GM23338 (cell line): ENCODE measurements around the gene RPS19BP1. TPM values are rescaled to one million over a fixed set of nuclear protein-coding genes. Genes with fewer than 3 reads are reported as not detected.

Source experiments
- ATAC-seq: fragments of 200-7000 bp; cut with Tn5 transposase; 3 replicates; pipeline ENCODE4 v1.9.1; 2020
- DNase-seq: peaks from one replicate; pipeline ENCODE4 v3.0.0-alpha.2; 2015; ENCODE audit warnings: low spot score
- H2AFZ ChIP-seq: fragments of 200-600 bp; sonication (generic); 2 replicates; pipeline ENCODE4 v1.8.0; 2016; ENCODE audit warnings: antibody characterized with exemption, mild to moderate bottlenecking, moderate library complexity
- H3F3A ChIP-seq: fragments of 200-600 bp; sonication (generic); replicated peaks from 2 replicates; pipeline ENCODE4 v1.8.0; 2017; ENCODE audit warnings: antibody characterized with exemption, mixed run types, low read depth
- H3K27ac ChIP-seq: fragments of 200-600 bp; sonication (generic); 2 replicates; pipeline ENCODE4 v1.6.1; 2016; ENCODE audit warnings: low read depth
- H3K27me3 ChIP-seq: fragments of 200-600 bp; sonication (generic); 2 replicates; pipeline ENCODE4 v1.8.0; 2016; ENCODE audit warnings: mild to moderate bottlenecking, mixed run types, moderate library complexity; ENCODE audit not compliant: insufficient read depth
- H3K36me3 ChIP-seq: fragments of 200-600 bp; sonication (generic); 2 replicates; pipeline ENCODE4 v1.8.0; 2016; ENCODE audit warnings: mild to moderate bottlenecking; ENCODE audit not compliant: insufficient read depth
- H3K4me1 ChIP-seq: fragments of 200-600 bp; sonication (generic); 2 replicates; pipeline ENCODE4 v1.8.0; 2016; ENCODE audit warnings: mild to moderate bottlenecking, moderate library complexity; ENCODE audit not compliant: insufficient read depth
- H3K4me2 ChIP-seq: fragments of 200-600 bp; sonication (generic); 2 replicates; pipeline ENCODE4 v1.7.1; 2017; ENCODE audit warnings: mixed run types
- H3K4me3 ChIP-seq: fragments of 200-600 bp; sonication (generic); 2 replicates; pipeline ENCODE4 v1.6.1; 2016; ENCODE audit warnings: mixed run types
- H3K79me2 ChIP-seq: fragments of 200-600 bp; sonication (generic); replicated peaks from 2 replicates; pipeline ENCODE4 v1.8.0; 2017; ENCODE audit warnings: mild to moderate bottlenecking; ENCODE audit not compliant: insufficient read depth
- H3K9me2 ChIP-seq: fragments of 200-600 bp; sonication (generic); 2 replicates; pipeline ENCODE4 v1.8.0; 2017; ENCODE audit not compliant: insufficient read depth
- H4K20me1 ChIP-seq: fragments of 200-600 bp; sonication (generic); replicated peaks from 2 replicates; pipeline ENCODE4 v1.8.0; 2017; ENCODE audit warnings: mild to moderate bottlenecking; ENCODE audit not compliant: insufficient read depth
- H3K27ac Mint-ChIP-seq: 2 replicates; pipeline ENCODE4 v1.8.0; 2020; ENCODE audit warnings: inconsistent platforms, mild to moderate bottlenecking, moderate library complexity, mixed read lengths
- H3K27me3 Mint-ChIP-seq: 3 replicates; pipeline ENCODE4 v1.8.0; 2022; ENCODE audit warnings: low read depth, mild to moderate bottlenecking, moderate library complexity, mixed read lengths, inconsistent platforms; ENCODE audit not compliant: insufficient read depth, poor library complexity
- H3K36me3 Mint-ChIP-seq: 3 replicates; pipeline ENCODE4 v1.8.0; 2021; ENCODE audit warnings: low read depth, mild to moderate bottlenecking, inconsistent platforms, moderate library complexity, mixed read lengths
- H3K4me1 Mint-ChIP-seq: 3 replicates; pipeline ENCODE4 v1.8.0; 2020; ENCODE audit warnings: mild to moderate bottlenecking, inconsistent platforms, mixed read lengths
- H3K4me3 Mint-ChIP-seq: 3 replicates; pipeline ENCODE4 v1.8.0; 2021; ENCODE audit warnings: moderate library complexity, mild to moderate bottlenecking, inconsistent platforms, mixed read lengths
- H3K9me3 Mint-ChIP-seq: 3 replicates; pipeline ENCODE4 v1.8.0; 2020; ENCODE audit warnings: moderate library complexity, mild to moderate bottlenecking, inconsistent platforms, mixed read lengths
- CREB1 ChIP-seq: fragments of 250-450 bp; sonication (Bioruptor Pico); IDR thresholded peaks from 2 replicates; pipeline ENCODE4 v1.5.0; 2020; ENCODE audit warnings: low read depth, mild to moderate bottlenecking, moderate library complexity
- EZH2 ChIP-seq: fragments of 200-600 bp; sonication (generic); IDR thresholded peaks from one replicate; pipeline ENCODE4 v1.8.0; 2017; ENCODE audit warnings: antibody characterized with exemption, mild to moderate bottlenecking, low read depth; ENCODE audit not compliant: unreplicated experiment
- EZH2phosphoT487 ChIP-seq: fragments of 200-600 bp; sonication (generic); IDR thresholded peaks from one replicate; pipeline ENCODE4 v1.8.1; 2018; ENCODE audit warnings: antibody characterized with exemption; ENCODE audit not compliant: unreplicated experiment
- NANOG ChIP-seq: IDR thresholded peaks from 2 replicates; pipeline ENCODE4 v1.6.1; 2016; ENCODE audit warnings: antibody characterized with exemption, borderline replicate concordance
- POLR2AphosphoS5 ChIP-seq: IDR thresholded peaks from 2 replicates; pipeline ENCODE4 v1.6.1; 2016; ENCODE audit warnings: antibody characterized with exemption, low read depth
- REST ChIP-seq: IDR thresholded peaks from one replicate; pipeline ENCODE4 v1.6.1; 2018; ENCODE audit warnings: antibody characterized with exemption; ENCODE audit not compliant: unreplicated experiment
- STAT1 ChIP-seq: IDR thresholded peaks from one replicate; pipeline ENCODE4 v1.6.1; 2016; ENCODE audit warnings: antibody characterized with exemption; ENCODE audit not compliant: unreplicated experiment
- ZNF462 ChIP-seq: fragments of 250-450 bp; sonication (Bioruptor Pico); IDR thresholded peaks from 2 replicates; pipeline ENCODE4 v1.5.0; 2020; ENCODE audit warnings: mild to moderate bottlenecking, moderate library complexity
- polyA plus RNA-seq: library from polyadenylated mRNA; unstranded; fragments of >200 nt; fragmentation: Nextera tagmentation; extraction: Ambion mirVana; gene quantifications from 2 replicates; pipeline ENCODE4 v1.2.1, GENCODE V29; 2016
- total RNA-seq: library from RNA; depleted of rRNA; stranded (reverse); fragments of >200 nt; shearing (Covaris generic); gene quantifications from 2 replicates; pipeline ENCODE4 v1.2.3, GENCODE V29; 2014

Gene RPS19BP1
- total and polyA plus RNA-seq, 2 experiments from 2014 or later, result 153 to 215 TPM

- peaks cover 22% of the 10 kb centered on the region for H3F3A ChIP-seq
- peaks cover 19% of the 10 kb centered on the region for H3K36me3 ChIP-seq
- Mint-ChIP-seq H3K27ac (no peak overlapping the region), H3K4me1 (peaks cover 11% of the 10 kb centered on the region), H3K27me3 (peaks cover 62% of the 10 kb centered on the region), H3K9me3 (no peaks in the 10 kb centered on the region; the same call in 1 of the 3 replicates), H3K4me3 (peak overlapping the region; percentile 88; the same call in 2 of the 3 replicates), H3K36me3 (peaks cover 49% of the 10 kb centered on the region)
- ATAC-seq (no peak), DNase-seq (no peak)
- H3K79me2 ChIP-seq, result peaks cover 35% of the 10 kb centered on the region
- H3K4me3 ChIP-seq, result no peak overlapping the region
- H4K20me1 ChIP-seq, result peaks cover 52% of the 10 kb centered on the region
- no peak overlapping the region for H2AFZ ChIP-seq
- peaks cover 54% of the 10 kb centered on the region for H3K27me3 ChIP-seq
- TF ChIP-seq REST (no peak), STAT1 (no peak), POLR2AphosphoS5 (no peak)
- H3K9me2 ChIP-seq, result no peaks in the 10 kb centered on the region
- H3K4me1 ChIP-seq, result peaks cover 13% of the 10 kb centered on the region
- H3K4me2 ChIP-seq, result no peak overlapping the region
- no peak overlapping the region for H3K27ac ChIP-seq
Measured at GRCh38 chr22:39504071-39504470, 28.5 kb downstream of the RPS19BP1 start.

- Mint-ChIP-seq H3K36me3 (peaks cover 46% of the 10 kb centered on the region), H3K27me3 (peaks cover 62% of the 10 kb centered on the region), H3K4me3 (peak overlapping the region; percentile 88), H3K9me3 (no peaks in the 10 kb centered on the region; the same call in 1 of the 3 replicates), H3K27ac (no peak overlapping the region), H3K4me1 (peaks cover 11% of the 10 kb centered on the region)
- no peak overlapping the region for H3K27ac ChIP-seq
- ATAC-seq (no peak), DNase-seq (no peak)
- no peak overlapping the region for H2AFZ ChIP-seq
- no peak for TF ChIP-seq EZH2phosphoT487
- no peak for TF ChIP-seq NANOG
- no peak for TF ChIP-seq CREB1 (CRISPR knock-in tag)
- no peak for TF ChIP-seq REST
- no peak for TF ChIP-seq ZNF462 (CRISPR knock-in tag)
- no peak for TF ChIP-seq POLR2AphosphoS5
- TF ChIP-seq EZH2, result no peak
- peaks cover 19% of the 10 kb centered on the region for H3K36me3 ChIP-seq
- H3K79me2 ChIP-seq, result peaks cover 34% of the 10 kb centered on the region
- peaks cover 48% of the 10 kb centered on the region for H4K20me1 ChIP-seq
- peaks cover 18% of the 10 kb centered on the region; the same call in 1 of the 2 replicates for H3F3A ChIP-seq
- H3K4me1 ChIP-seq, result peaks cover 13% of the 10 kb centered on the region
- peak overlapping the region; percentile 99; the same call in 1 of the 2 replicates for H3K4me3 ChIP-seq
- no peaks in the 10 kb centered on the region for H3K9me2 ChIP-seq
- peak overlapping the region; percentile 98; the same call in 1 of the 2 replicates for H3K4me2 ChIP-seq
- peaks cover 50% of the 10 kb centered on the region for H3K27me3 ChIP-seq
Measured at GRCh38 chr22:39503630-39504029, 28.9 kb downstream of the RPS19BP1 start.
